NCI-H345 treated with DMSO at 0.1 percent for 48 hours (cell line): Measurements from ENCODE around the gene FLG.
A peak's percentile ranks its signal among the peaks of the same experiment; 100 is the strongest.
"Not testable (repeated sequence)": the region's sequence is repeated elsewhere in the genome, so short reads cannot be mapped to it uniquely, and the experiment has no call there.

Experiments used
- DNase-seq: peaks from one replicate; lab custom pipeline; 2025; ENCODE audit not compliant: unreplicated experiment; lab: John Stamatoyannopoulos, UW

FLG gene

GRCh38 chr1:152325111-152325510 is at the start of gene FLG:
Gene FLG, minus strand, starts transcription at chr1:152325239. Its CDS starts 9,783 bp downstream, at chr1:152315456.
- DNase-seq: no peak

DNA sequence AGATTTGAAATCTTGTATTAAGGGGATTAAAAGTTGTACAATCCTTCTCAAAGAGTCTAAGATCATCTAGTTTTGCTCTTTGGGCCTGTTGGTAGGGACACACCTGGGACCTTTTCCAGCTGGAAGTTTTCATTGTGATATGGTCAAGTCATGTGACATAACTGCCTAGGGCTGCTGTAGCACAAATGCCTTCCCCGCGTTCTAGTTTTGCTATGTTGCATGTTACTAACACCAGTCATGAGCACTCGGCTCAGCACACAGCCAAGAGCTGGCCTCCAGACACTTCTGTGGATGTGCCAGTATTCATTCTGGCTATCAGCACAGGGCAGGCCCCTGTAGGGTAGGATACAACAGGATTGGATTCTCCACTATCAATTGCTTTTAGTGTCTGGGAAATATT is 49.4 kb upstream of the FLG start:
- DNase-seq: no peak

DNA sequence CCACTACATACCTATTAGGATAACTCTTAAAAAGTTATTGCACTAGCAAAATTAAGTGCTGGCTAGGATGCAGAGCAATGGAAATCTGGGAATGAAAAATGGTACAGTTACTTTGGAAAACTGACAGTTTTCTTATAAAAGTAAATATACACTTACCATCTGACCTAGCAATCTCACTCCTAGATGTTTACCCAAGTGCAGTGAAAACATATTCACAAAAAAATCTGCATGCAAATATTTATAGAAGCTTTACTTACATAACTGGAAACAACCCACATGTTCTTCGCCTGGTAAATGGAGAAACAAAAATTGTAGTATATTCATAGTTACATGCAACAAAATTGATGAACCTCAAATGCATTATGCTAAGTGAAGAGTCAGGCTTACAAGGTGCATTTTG is 47.6 kb upstream of the FLG start:
- no peak for DNase-seq

DNA sequence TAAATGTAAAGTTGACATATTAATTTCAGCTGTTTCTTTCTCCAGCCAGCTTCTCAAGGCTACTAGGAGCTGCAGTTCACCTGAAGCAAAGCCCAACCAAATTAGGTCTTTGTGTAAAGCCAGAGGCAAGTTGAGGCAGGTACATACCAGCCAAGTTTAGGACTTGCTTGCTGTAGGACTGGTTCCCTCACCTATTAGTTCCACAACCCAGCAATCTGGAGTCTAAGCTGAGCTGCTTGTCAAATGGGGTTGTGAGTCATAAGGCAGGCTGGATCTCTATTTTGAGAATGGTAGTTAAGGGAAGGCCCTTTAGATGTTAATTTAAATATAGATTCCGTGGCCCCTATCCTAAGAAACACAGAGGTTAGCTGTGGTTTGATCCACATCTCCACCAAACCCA is 42.4 kb upstream of the FLG start:
- DNase-seq: no peak

- no peak for DNase-seq
Measured at GRCh38 chr1:152359906-152360305, 34.9 kb upstream of the FLG start, which contains the start of gene FLG2. Gene FLG2, minus strand, starts transcription at chr1:152360006. Its CDS starts 1,122 bp downstream, at chr1:152358884.

DNA sequence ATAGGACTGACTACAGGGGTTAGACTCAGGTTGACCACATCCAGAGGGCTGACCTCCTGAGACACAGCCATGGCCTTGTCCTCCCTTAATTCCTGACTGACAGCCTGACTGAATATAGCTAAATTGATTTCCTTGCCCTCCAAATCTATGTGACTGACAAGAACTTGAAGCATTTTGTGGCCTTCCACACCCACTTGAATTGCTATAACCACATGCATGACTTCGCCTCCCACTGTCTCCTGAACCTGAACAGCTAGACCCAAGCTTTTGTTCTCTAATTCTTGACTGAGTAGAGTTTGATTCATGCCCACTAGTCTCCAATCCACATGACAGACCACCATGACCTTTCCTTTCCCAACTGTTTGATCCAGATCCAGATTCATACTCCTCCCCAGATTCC is 31.7 kb upstream of the FLG start:
- DNase-seq: no peak

DNA sequence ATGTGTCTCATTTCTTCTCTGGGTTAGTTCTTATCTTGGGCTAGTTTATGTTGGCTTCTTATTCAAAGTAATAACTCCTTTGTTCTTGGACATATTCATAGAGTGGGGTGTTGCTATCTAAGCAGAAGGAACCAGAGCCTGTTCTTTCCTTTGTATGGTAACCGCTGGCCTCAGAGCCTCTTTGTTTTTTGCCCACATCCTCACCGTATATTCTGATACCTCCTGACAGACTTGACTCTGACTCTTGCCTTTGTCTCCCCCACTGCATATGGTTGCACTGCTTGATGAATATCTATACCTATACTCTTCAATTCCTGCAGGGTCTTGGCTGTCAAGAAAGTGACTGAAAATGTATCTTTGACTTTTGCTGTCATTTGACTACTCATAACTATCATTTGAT is 24.6 kb upstream of the FLG start:
- no peak for DNase-seq

DNA sequence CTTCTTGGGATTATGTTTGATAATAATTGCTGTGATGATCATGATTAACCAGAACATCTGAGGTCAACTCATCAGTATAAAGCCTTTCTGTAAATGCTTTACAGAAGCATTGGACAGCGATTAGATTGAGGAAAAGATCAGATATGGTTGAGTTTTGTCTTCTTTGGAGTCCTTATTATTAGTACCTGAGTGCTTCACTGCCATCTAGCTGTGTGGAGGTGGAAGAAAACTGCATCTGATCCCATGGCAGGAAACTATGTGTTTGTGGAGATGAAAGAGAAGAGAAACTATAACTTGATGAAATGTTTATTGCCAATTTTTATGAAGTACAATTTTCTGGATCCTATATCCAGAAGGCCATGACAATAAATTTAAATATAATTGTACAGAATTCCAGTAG is 23.4 kb upstream of the FLG start:
- DNase-seq: no peak

DNA sequence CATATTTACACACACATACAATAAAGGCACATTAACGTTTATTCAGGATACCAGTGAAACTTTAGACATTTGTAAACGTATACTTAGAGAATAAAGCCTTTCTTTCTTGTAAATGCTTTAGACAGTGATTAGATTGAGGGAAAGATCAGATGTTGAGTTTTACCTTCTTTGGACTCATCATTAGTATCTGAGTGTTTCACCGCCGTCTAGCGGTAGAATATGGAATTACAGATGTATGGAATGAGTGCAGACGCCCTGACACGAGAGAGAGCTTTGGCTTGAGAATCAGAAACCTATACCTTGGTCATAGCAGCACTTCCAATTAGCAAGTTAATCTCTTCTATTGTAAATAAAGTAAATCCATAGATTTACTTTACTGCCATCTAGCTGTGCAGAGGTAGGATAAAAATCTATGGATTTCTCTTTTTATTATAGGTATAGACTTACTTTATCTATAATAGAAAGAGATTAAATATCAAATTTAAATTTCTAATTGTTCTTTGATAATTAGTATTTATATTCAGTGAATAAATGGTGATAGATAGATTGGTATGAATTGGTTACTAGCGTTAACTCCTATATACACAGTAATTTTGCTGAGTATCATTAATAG is 22.2 kb upstream of the FLG start:
- peak; percentile 2 for DNase-seq

GRCh38 chr1:152344438-152344837 is 19.4 kb upstream of the FLG start:
- no peak for DNase-seq

DNA sequence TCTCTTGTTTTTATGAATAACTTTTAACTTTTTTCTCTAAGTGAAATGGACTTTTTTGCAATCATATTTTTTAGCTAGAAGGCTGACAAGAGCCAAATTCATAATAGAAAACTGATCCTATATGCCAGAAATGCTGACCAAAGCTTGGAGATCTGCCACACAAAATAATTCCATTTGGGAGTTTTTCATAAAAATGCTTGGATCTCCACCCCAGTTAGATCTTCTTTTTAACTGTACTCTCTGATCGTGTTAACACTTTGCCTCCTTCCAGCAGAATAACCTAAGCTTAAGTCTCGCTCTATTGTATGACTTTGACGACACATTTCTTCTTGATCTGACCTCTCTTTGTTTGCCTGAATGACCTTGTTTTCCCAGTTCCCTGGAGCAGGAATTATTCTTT is 18.0 kb upstream of the FLG start:
- no peak for DNase-seq

DNA sequence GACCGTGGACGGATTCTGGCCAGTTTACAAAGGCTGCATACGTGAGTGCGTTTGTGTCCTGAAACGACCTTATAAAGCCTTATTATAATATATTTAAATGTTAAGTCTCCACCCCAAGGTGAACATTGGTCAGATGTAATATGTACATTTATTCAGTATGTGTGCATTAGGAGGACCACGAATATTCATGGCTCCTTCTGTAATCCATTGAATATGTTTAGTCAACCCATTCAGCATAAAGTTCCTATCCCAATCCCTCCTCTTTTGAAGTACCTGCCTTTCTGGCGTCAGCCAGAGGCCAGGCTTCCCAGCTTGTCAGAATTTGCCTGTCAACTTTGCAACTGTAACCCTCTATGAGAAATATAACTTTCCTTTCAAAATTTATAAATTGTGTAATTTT is 10.4 kb upstream of the FLG start:
- no peak for DNase-seq

DNA sequence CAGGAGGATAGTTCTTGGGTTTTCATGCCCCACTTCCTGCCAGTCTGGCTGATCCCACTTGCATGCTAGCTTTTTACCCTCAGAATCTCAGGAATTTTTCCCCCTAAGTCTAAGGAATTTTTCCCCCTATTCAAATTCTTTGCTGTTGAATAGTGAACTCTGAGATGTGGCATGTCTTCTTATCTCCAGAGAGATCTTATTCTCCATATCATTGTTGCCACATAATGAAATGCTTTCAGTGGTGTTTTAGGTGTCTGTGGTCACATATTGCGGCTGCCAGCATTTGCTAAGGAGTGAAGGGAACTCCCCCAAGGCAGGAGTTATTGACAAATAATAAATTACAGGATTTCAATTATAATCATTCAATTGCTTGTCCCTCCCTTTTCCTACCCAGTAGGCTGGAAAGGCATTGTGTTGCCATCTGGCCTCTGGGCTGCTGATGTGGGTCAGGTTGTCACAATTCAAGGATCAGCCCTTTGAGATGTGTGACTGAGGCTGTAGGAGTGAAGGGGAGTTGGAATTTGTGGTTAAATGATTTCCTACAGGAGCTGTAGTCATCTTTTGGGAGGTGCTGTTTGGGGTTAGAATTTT is 3.9 kb upstream of the FLG start:
- no peak for DNase-seq

GRCh38 chr1:152313970-152314369 is 11.1 kb downstream of the FLG start:
- DNase-seq: no peak

DNA sequence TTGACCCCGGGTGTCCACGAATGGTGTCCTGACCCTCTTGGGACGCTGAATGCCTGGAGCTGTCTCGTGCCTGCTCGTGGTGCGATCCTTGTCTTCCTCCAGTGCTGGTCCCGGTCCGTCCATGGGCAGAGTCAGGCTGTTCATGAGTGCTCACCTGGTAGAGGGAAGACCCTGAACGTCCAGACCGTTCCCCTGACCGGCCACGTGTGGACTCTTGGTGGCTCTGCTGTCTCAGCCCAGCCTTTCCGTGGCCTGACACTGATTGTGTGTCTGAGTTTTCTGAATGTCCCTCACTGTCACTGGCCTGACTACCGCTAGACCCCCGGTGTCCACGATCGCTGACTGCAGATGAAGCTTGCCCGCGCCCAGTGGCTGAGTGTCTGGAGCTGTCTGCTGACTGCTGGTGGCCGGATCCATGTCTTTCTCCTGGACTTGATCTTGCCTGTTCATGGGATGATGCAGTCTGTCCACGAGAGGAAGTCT is 11.7 kb downstream of the FLG start:
- DNase-seq: no peak

- DNase-seq: not testable (repeated sequence)
Measured at GRCh38 chr1:152312169-152312568, 12.9 kb downstream of the FLG start.

- no peak for DNase-seq
Measured at GRCh38 chr1:152309955-152310354, 15.1 kb downstream of the FLG start.

DNA sequence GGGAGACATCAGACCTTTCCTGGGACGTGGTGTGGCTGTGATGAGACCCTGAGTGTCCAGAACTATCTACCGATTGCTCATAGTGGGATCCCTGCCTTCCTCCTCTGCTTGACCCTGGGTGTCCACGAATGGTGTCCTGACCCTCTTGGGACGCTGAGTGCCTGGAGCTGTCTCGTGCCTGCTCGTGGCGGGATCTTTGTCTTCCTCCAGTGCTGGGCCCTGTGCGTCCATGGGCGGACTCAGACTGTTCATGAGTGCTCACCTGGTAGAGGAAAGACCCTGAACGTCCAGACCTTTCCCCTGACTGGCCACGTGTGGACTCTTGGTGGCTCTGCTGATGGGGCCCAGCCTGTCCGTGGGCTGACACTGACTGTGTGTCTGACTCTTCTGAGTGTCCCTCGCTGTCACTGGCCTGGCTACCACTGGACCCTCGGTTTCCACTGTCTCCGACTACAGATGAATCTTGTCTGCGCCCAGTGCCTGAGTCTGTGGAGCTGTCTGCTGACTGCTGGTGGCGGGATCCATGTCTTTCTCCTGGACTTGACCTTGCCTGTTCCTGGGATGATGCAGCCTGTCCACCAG is 15.6 kb downstream of the FLG start:
- not testable (repeated sequence) for DNase-seq

- DNase-seq: not testable (repeated sequence)
Measured at GRCh38 chr1:152308758-152309157, 16.3 kb downstream of the FLG start.

GRCh38 chr1:152307970-152308369 is 17.1 kb downstream of the FLG start:
- not testable (repeated sequence) for DNase-seq

DNA sequence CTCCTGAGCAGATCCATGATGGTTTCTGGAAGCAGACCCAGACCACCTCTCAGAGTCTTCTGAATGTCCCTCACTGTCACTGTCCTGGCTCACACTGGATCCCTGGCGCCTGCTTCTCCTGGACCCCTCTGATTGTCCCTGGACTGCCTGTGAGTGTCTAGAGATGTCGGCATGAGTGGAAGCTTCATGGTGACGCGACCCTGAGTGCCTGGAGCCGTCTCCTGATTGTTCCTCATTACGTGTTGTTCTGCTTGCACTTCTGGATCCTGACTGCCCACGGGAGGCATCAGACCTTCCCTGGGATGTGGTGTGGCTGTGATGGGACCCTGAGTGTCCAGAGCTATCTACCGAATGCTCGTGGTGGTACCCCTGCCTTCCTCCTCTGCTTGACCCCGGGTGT is 18.9 kb downstream of the FLG start:
- DNase-seq: not testable (repeated sequence)

- DNase-seq: not testable (repeated sequence)
Measured at GRCh38 chr1:152304773-152305172, 20.3 kb downstream of the FLG start.
